Neural progenitor cell (in vitro differentiated cells): ENCODE results near the gene HOGA1. TPM values are rescaled to one million over a fixed set of nuclear protein-coding genes. Genes with fewer than 3 reads are reported as not detected.

Source experiments
- DNase-seq: peaks from one replicate; pipeline ENCODE4 v3.0.0-alpha.2; 2016; ENCODE audit warnings: low spot score
- H2AFZ ChIP-seq: fragments of 200-600 bp; sonication (generic); replicated peaks from 2 replicates; pipeline ENCODE4 v1.6.1; 2016; ENCODE audit warnings: antibody characterized with exemption
- H3F3A ChIP-seq: fragments of 200-600 bp; sonication (generic); 2 replicates; pipeline ENCODE4 v1.6.1; 2016; ENCODE audit warnings: antibody characterized with exemption, low read depth
- H3K27ac ChIP-seq: fragments of 200-600 bp; sonication (generic); 2 replicates; pipeline ENCODE4 v1.5.1; 2016; ENCODE audit warnings: mild to moderate bottlenecking
- H3K27me3 ChIP-seq: fragments of 200-600 bp; sonication (generic); 2 replicates; pipeline ENCODE4 v1.6.1; 2016; ENCODE audit warnings: mild to moderate bottlenecking, moderate library complexity
- H3K36me3 ChIP-seq: fragments of 200-600 bp; sonication (generic); 2 replicates; pipeline ENCODE4 v1.5.1; 2016
- H3K4me1 ChIP-seq: fragments of 200-600 bp; sonication (generic); 2 replicates; pipeline ENCODE4 v1.6.1; 2016; ENCODE audit warnings: mixed run types
- H3K4me2 ChIP-seq: fragments of 200-600 bp; sonication (generic); 2 replicates; pipeline ENCODE4 v1.6.1; 2016
- H3K4me3 ChIP-seq: fragments of 200-600 bp; sonication (generic); 2 replicates; pipeline ENCODE4 v1.5.1; 2016
- H3K79me2 ChIP-seq: fragments of 200-600 bp; sonication (generic); 2 replicates; pipeline ENCODE4 v1.6.1; 2016; ENCODE audit warnings: low read depth
- H3K9ac ChIP-seq: fragments of 200-600 bp; sonication (generic); 2 replicates; pipeline ENCODE4 v1.6.1; 2016
- H3K9me3 ChIP-seq: fragments of 200-600 bp; sonication (generic); 2 replicates; pipeline ENCODE4 v1.5.1; 2016; ENCODE audit warnings: low read depth
- H4K20me1 ChIP-seq: fragments of 200-600 bp; sonication (generic); 2 replicates; pipeline ENCODE4 v1.6.1; 2016; ENCODE audit warnings: low read depth
- H3K27ac Mint-ChIP-seq: 3 replicates; pipeline ENCODE4 v1.8.0; 2021; ENCODE audit warnings: mixed read lengths
- H3K27me3 Mint-ChIP-seq: 2 replicates; pipeline ENCODE4 v1.8.0; 2022; ENCODE audit warnings: low read depth, mild to moderate bottlenecking, inconsistent platforms, moderate library complexity, mixed read lengths; ENCODE audit not compliant: insufficient read depth
- H3K36me3 Mint-ChIP-seq: 3 replicates; pipeline ENCODE4 v1.8.0; 2021; ENCODE audit warnings: mixed read lengths
- H3K4me1 Mint-ChIP-seq: 3 replicates; pipeline ENCODE4 v1.8.0; 2021; ENCODE audit warnings: mixed read lengths
- H3K4me3 Mint-ChIP-seq: 3 replicates; pipeline ENCODE4 v1.8.0; 2021; ENCODE audit warnings: mild to moderate bottlenecking, moderate library complexity, mixed read lengths
- H3K9me3 Mint-ChIP-seq: 3 replicates; pipeline ENCODE4 v1.8.0; 2020; ENCODE audit warnings: mixed read lengths
- CTCF ChIP-seq: fragments of 200-600 bp; sonication (generic); IDR thresholded peaks from 2 replicates; pipeline ENCODE4 v1.5.1; 2017; ENCODE audit warnings: antibody characterized with exemption, mild to moderate bottlenecking
- EZH2 ChIP-seq: fragments of 200-600 bp; sonication (generic); IDR thresholded peaks from 2 replicates; pipeline ENCODE4 v1.6.1; 2017; ENCODE audit warnings: antibody characterized with exemption, mild to moderate bottlenecking, moderate library complexity
- EZH2phosphoT487 ChIP-seq: fragments of 200-600 bp; sonication (generic); IDR thresholded peaks from 2 replicates; pipeline ENCODE4 v1.6.1; 2017; ENCODE audit warnings: antibody characterized with exemption
- total RNA-seq: library from RNA; depleted of rRNA; stranded (reverse); fragments of >200 nt; gene quantifications from 2 replicates; pipeline ENCODE4 v1.2.3, GENCODE V29; 2015; ENCODE audit warnings: low replicate concordance

HOGA1 gene
- total RNA-seq, 1 donor from 2014 or later, result 0.17 TPM

DNA sequence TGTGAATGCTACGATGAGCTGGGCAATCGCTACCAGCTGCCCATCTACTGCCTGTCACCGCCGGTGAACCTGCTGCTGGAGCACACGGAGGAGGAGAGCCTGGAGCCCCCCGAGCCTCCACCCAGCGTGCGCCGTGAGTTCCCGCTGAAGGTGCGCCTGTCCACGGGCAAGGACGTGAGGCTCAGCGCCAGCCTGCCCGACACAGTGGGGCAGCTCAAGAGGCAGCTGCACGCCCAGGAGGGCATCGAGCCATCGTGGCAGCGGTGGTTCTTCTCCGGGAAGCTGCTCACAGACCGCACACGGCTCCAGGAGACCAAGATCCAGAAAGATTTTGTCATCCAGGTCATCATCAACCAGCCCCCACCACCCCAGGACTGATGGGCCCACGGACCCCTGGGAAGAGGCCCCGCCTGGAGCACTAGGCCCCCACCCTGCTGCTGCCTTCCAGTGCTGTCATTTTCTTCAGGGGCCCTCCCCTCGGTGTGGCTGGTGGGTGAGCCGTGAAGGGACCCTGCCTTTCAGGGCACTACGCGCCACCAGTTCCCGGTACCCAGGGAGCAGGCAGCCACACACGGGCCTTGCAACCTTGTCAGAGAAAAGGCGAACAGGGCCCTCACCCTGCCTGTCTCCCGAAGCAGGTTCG is 13.9 kb upstream of the HOGA1 start:
- H4K20me1 ChIP-seq, result no peaks in the 10 kb centered on the region
- Mint-ChIP-seq H3K36me3 (no peaks in the 10 kb centered on the region), H3K4me3 (no peak overlapping the region), H3K27me3 (peaks cover 4% of the 10 kb centered on the region), H3K4me1 (peaks cover 3% of the 10 kb centered on the region), H3K27ac (no peak overlapping the region), H3K9me3 (no peaks in the 10 kb centered on the region)
- no peak for TF ChIP-seq CTCF
- TF ChIP-seq EZH2, result no peak
- TF ChIP-seq EZH2phosphoT487, result no peak
- no peak overlapping the region for H3K27ac ChIP-seq
- DNase-seq, result no peak
- no peaks in the 10 kb centered on the region for H3K27me3 ChIP-seq
- no peak overlapping the region for H3K4me2 ChIP-seq
- no peaks in the 10 kb centered on the region for H3F3A ChIP-seq
- H3K36me3 ChIP-seq, result no peaks in the 10 kb centered on the region
- no peak overlapping the region for H3K4me3 ChIP-seq
- no peaks in the 10 kb centered on the region for H3K4me1 ChIP-seq
- H3K79me2 ChIP-seq, result no peaks in the 10 kb centered on the region
- H3K9me3 ChIP-seq, result no peaks in the 10 kb centered on the region
- no peak overlapping the region for H3K9ac ChIP-seq
- no peak overlapping the region for H2AFZ ChIP-seq

DNA sequence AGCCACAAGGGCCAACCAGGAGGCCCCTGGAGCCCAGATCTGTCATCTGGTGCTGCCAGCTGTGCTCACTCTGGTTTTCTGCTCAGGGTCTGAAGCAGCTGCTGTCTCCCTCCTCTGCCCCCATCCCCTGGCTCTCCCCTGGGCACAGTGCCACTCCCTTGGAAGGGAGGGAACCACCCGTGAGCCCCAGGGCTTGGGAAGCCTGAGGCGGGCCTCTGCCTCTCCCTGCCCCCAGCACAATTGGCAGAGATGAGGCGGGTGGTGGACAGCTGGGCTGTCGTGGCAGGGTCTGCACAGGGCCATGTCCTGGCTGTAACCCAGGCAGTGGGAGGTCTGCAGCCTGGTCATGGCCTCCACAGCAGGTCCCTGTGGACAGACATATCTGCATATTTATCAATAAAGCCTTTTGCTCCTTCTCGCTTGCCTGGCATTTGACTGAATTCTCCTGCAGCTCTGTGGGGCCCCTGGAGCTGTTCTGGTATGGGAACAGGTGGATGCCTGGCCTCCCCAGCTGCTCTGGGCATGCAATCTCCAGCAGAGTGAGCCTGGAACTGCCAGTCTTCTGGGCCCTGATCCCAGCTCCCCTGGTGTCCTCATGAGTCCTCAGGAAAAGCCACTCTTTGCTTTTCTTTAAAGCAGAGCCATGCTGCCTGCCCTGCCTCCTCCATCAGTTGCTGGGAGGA is 13.3 kb upstream of the HOGA1 start:
- Histone ChIP-seq H3K27me3 (no peaks in the 10 kb centered on the region), H3K9me3 (no peaks in the 10 kb centered on the region), H3K4me2 (no peak overlapping the region), H3K27ac (no peak overlapping the region), H3K4me3 (no peak overlapping the region), H3K79me2 (no peaks in the 10 kb centered on the region), H2AFZ (no peak overlapping the region), H3K9ac (no peak overlapping the region), H3K4me1 (no peaks in the 10 kb centered on the region), H3K36me3 (no peaks in the 10 kb centered on the region), H3F3A (no peaks in the 10 kb centered on the region), H4K20me1 (no peaks in the 10 kb centered on the region)
- Mint-ChIP-seq H3K27ac (no peak overlapping the region), H3K4me1 (peaks cover 3% of the 10 kb centered on the region), H3K36me3 (no peaks in the 10 kb centered on the region), H3K4me3 (no peak overlapping the region), H3K27me3 (peaks cover 4% of the 10 kb centered on the region), H3K9me3 (no peaks in the 10 kb centered on the region)
- no peak for DNase-seq
- TF ChIP-seq CTCF, result no peak

DNA sequence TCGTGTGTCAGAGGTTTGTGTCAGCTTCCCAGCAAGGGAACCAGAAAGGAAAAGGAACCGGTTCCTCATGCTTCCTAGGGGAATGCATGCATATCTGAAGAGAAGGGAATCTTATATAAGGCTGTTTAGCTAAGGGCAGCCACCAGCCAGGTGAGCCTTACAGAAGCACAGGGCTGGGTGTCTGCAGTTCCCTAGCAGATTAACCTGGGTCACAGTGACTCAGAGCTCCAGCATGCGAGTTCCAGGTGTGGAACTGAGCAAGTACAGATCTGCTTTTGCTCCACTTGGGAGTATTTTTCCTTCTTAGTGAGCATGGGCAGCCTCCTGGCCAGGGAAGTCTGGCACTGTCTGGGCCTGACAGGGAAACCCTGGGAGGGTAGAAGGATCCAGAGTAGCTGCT is 12.6 kb upstream of the HOGA1 start:
- Histone ChIP-seq H3K4me1 (no peaks in the 10 kb centered on the region), H4K20me1 (no peaks in the 10 kb centered on the region), H3K4me2 (no peak overlapping the region), H3K4me3 (no peak overlapping the region), H3F3A (no peaks in the 10 kb centered on the region), H3K9ac (no peak overlapping the region), H3K27me3 (no peaks in the 10 kb centered on the region), H3K36me3 (no peaks in the 10 kb centered on the region), H3K27ac (no peak overlapping the region), H2AFZ (no peak overlapping the region), H3K9me3 (no peaks in the 10 kb centered on the region), H3K79me2 (no peaks in the 10 kb centered on the region)
- TF ChIP-seq EZH2 (no peak), CTCF (no peak)
- Mint-ChIP-seq H3K4me3 (no peak overlapping the region), H3K27me3 (peaks cover 4% of the 10 kb centered on the region), H3K27ac (no peak overlapping the region), H3K9me3 (no peaks in the 10 kb centered on the region), H3K36me3 (no peaks in the 10 kb centered on the region), H3K4me1 (peaks cover 3% of the 10 kb centered on the region)
- DNase-seq, result no peak
